Measurements from ENCODE around the gene CLSTN3.
"Not testable (repeated sequence)": the region's sequence is repeated elsewhere in the genome, so short reads cannot be mapped to it uniquely, and the experiment has no call there.

CLSTN3 gene

GRCh38 chr12:7154042-7154441, 23.9 kb downstream of the CLSTN3 start:
- no peak for DNase-seq

- DNase-seq = no peak
Measured at GRCh38 chr12:7154901-7155470, 24.8 kb downstream of the CLSTN3 start.

- DNase-seq = no peak
Measured at GRCh38 chr12:7155471-7156034, 25.4 kb downstream of the CLSTN3 start.

GRCh38 chr12:7156259-7157197, 26.4 kb downstream of the CLSTN3 start:
- DNase-seq = no peak

DNA sequence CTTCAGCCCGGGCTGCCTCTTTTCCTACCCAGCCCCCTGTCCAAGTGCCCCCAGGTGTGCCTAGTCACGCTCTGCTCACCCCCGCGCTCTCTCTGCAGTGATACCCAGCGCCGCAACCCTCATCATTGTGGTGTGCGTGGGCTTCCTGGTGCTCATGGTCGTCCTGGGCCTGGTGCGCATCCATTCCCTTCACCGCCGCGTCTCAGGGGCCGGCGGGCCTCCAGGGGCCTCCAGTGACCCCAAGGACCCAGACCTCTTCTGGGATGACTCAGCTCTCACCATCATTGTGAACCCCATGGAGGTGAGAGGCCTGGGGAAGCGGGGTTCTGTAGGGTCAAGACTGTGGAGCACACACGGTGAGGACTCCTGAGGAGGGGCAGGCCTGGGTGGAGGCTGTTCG, 27.2 kb downstream of the CLSTN3 start:
- no peak for DNase-seq

DNA sequence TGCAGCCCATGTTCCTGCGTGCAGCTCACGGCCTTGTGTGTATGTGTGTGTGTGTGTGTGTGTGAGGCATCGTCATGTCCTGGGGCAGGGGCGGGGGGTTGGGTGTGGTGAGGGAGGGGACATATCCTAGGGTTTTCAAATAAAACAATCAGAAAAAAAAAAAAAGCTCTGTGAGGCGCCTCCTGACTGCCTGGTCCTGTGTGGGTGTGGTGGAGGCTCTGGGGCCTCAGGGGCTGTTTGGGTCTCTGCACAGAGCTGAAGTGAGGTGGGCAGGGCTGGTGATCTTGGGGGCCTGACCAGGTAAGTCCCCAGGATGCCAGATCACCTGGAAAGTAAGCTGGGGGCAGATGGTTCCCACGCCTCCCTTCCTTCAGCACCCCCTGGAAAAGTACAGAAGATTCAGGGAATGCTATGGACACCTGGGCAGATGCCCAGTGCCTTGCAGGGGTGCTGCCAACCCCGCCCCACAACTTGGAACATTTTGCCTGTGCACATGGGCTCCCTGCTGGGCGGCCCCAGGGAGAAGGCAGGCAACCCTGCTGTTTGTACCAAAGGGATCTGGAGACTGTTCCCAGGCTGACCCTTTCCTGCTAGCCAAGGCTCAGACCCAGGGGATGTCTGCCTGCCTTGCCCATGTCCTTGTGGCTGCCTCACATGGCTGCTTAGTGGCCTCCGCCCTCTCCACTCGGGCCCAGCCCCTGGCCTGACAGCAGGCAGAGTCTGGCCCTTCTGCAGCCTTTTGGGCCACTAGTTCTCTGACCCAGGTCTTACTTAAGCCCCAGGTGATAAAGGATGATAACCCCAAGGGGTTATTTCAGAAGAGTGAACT, 28.8 kb downstream of the CLSTN3 start:
- no peak for DNase-seq

DNA sequence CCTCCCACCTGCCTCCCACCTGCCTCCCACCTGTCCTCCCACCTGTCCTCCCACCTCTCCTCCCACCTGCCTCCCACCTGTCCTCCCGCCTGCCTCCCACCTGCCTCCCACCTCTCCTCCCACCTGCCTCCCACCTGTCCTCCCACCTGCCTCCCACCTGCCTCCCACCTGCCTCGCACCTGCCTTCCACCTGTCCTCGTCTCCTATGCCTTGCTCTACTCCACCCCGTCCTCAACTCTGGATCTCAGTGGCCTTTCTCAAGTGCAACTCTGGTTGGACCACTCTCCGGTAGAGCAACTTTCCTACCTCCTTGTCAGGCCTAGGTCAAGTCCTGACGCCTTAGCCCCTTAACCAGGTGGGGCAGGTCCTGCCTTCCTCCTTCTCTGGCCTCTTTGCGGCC, 30.0 kb downstream of the CLSTN3 start:
- DNase-seq = no peak

GRCh38 chr12:7161327-7161726, 31.2 kb downstream of the CLSTN3 start:
- no peak for DNase-seq

GRCh38 chr12:7161811-7162210, 31.6 kb downstream of the CLSTN3 start:
- DNase-seq = no peak

DNA sequence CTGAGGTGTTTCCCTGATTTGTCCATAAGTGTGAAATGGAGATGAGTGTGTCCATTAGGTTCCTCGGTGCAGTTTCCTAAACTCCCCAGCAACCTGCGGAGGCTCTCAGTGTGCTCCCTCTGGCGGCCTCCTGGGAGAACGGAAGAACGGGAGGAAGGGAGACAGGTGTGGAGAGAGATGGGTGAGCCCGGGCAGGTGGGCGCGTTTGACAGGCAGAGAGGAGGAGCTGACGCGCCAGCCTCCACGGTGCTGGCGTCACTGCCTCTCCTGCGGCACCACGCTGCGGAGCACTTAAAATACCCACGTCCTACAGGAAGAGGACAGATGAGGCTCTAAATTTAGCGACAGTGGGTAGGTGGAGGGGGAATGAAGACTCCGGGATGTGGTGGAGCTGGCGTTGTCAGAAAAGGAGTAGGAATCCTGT, 32.5 kb downstream of the CLSTN3 start:
- no peak for DNase-seq

- no peak for DNase-seq
Measured at GRCh38 chr12:7169951-7170350, 39.8 kb downstream of the CLSTN3 start.

DNA sequence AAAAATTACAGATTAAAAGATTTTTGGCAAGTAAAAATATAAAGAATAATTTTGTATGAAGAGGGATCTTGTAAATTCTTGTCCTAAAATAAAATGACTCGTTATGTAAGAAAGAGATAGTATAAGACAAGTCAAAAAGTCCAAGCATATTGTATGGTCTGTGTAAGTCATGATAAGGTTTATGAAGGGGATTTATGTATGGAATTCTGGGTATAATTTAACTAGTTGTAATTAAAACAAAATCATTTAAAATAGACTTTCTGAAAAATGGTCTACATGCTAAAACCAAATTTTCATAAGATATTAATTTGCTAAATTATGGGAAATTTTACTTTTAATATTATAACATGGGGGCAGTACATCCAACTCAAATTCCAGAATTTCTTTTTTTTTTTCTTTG, 41.7 kb downstream of the CLSTN3 start:
- DNase-seq = no peak

DNA sequence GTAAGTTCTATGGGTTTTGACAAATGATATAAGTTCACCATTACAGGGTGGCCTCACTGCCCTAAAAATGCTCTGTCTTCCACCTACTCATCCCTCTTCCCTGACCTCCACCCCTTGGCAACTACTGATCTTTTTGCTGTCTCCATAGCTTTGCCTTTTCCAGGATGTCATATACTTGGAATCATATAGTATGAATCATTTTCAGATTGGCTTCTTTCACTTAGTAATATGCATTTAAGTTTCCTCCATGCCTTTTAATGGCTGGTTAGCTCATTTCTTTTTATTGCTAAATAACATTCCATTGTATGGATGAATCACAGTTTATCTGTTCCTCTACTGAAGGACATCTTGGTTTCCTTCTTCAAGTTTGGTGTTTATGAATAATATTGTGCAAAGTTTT, 45.3 kb downstream of the CLSTN3 start:
- DNase-seq = no peak

- DNase-seq = no peak
Measured at GRCh38 chr12:7176595-7176994, 46.4 kb downstream of the CLSTN3 start.

GRCh38 chr12:7178481-7178880, 48.3 kb downstream of the CLSTN3 start:
- DNase-seq = no peak

DNA sequence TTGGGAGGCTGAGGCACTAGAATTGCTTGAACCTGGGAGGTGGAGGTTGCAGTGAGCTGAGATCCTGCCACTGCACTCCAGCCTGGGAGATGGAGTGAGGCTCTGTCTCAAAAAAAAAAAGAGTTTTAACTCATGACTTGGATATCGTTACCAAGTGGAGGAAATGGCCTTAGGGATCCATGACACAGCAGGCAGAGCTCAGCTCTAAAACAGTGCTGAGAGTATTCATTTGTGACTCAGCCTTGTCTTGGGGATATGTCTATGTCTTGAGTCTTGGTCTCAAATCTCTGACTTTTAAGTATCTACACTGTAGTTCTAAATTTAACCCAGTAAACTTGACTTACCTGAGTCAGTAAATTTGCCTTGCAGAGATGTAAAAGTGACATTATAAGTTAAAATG, 50.5 kb downstream of the CLSTN3 start:
- DNase-seq = no peak

- DNase-seq = not testable (repeated sequence)
Measured at GRCh38 chr12:7186058-7186457, 55.9 kb downstream of the CLSTN3 start.

DNA sequence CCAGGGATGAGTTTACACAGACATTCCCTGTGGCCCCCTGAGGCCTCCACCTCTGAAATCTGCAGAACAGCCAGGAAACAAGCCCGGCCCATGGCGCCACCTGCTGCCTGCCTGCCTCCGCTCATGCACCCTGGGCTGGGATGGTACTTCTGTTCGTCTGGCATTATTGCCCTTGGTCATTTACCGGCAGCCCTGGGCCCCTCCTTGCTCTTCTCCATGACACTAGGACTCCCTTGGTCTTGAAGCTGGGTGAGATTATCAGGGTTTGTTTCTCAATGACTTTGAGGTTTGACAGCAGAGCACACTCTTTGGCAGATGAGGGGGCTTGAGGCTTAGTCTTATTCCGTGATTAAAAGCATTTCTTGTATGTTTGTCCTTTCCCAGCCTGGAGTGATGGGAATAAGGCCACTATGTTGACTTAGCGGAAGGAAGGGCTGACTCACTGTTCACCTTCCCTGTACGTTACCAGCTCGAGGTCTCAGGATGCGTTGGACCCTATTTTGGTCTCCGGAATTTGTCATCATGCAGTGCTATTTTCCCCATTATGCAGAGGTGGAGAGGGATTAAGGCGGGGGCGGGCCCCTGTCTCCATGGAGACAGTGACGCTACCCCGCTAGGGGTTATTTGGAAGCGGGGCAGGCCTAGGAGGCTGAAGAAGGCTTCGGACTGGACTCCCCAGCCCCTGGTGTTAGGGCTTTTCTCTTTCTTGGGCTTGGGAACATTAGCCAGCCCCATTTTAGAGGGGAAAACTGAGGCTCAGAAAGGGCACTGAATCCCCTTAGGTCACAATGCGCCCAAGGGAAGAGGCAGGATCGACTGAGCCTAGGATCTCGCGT, 58.6 kb downstream of the CLSTN3 start:
- DNase-seq = peak; percentile 51

GRCh38 chr12:7189398-7190267, 59.5 kb downstream of the CLSTN3 start, which contains the start of gene PEX5:
PEX5 (plus strand) TSS chr12:7189686; CDS start chr12:7190378, 692 bp downstream.
- peak; percentile 72 for DNase-seq

- DNase-seq = no peak
Measured at GRCh38 chr12:7190268-7191055, 60.3 kb downstream of the CLSTN3 start.

All from activated T-cell treated with anti-CD3 and anti-CD28 coated beads for 4 hours (primary cell).